Gastroesophageal sphincter (tissue), 4 donors: ENCODE results near the gene CNTNAP2. TPM values are rescaled to one million over a fixed set of nuclear protein-coding genes. Genes with fewer than 3 reads are reported as not detected.

Source experiments
- ATAC-seq: fragments of 150-250 bp; one replicate; pipeline ENCODE4 v1.9.1; 2016; ENCODE audit warnings: mild to moderate bottlenecking, moderate library complexity
- H3K27ac ChIP-seq, 4 donors: fragments of 200-600 bp; sonication (generic) in 3 of 4; 1 replicate in 3 of 4; 2 replicates in 1 of 4; pipeline ENCODE4 v1.5.1; 2016 to 2019
- H3K27me3 ChIP-seq: fragments of 200-600 bp; sonication (generic); one replicate; pipeline ENCODE4 v1.5.1; 2019
- H3K36me3 ChIP-seq, 2 donors: fragments of 200-600 bp; sonication (generic); one replicate each; pipeline ENCODE4 v1.5.1; 2019; ENCODE audit warnings: control low read depth in 1 of 2
- H3K4me1 ChIP-seq, 3 donors: fragments of 200-600 bp; sonication (generic); 1 replicate in 2 of 3; 2 replicates in 1 of 3; pipeline ENCODE4 v1.5.1; 2016 to 2019; ENCODE audit warnings: control low read depth in 2 of 3
- H3K4me3 ChIP-seq, 2 donors: fragments of 200-600 bp; sonication (generic); one replicate each; pipeline ENCODE4 v1.5.1; 2019; ENCODE audit warnings: mild to moderate bottlenecking in 1 of 2, moderate library complexity in 1 of 2
- H3K9me3 ChIP-seq, 3 donors: fragments of 200-600 bp; sonication (generic); one replicate each; pipeline ENCODE4 v1.5.1; 2017 to 2019; ENCODE audit warnings: control low read depth in 2 of 3
- EP300 ChIP-seq: sonication (generic); formaldehyde crosslinking; IDR thresholded peaks from one replicate; pipeline ENCODE4 v1.6.1; 2017; ENCODE audit warnings: antibody characterized with exemption, mild to moderate bottlenecking
- POLR2A ChIP-seq, 2 donors: fragments of 450-650 bp; IDR thresholded peaks; one replicate each; pipeline ENCODE4 v1.6.1; 2017; ENCODE audit warnings: antibody characterized with exemption in 2 of 2, mild to moderate bottlenecking in 2 of 2, moderate library complexity in 1 of 2
- POLR2AphosphoS5 ChIP-seq: sonication (generic); formaldehyde crosslinking; IDR thresholded peaks from one replicate; pipeline ENCODE4 v1.6.1; 2017; ENCODE audit warnings: antibody characterized with exemption
- WGBS, 2 donors: methylation state at CpG; one replicate each; pipeline ENCODE4 v1.1.5; 2018; ENCODE audit warnings: low coverage in 1 of 2; 5-methylcytosine and 5-hydroxymethylcytosine counted together
- total RNA-seq, 4 donors: library from RNA; depleted of rRNA; stranded (reverse); fragments of >200 nt; gene quantifications; one replicate each; pipeline ENCODE4 v1.1.0, GENCODE V29; 2016
- TF ChIP-seq, protein P1 (sequence below), 4 experiments: fragments of 200-600 bp in 2 of 4; fragments of 450-650 bp in 2 of 4; sonication (generic) in 1 of 4; IDR thresholded peaks; one replicate each; pipeline ENCODE4 v1.5.1; 2017 to 2019; ENCODE audit warnings: antibody characterized with exemption in 4 of 4, mild to moderate bottlenecking in 2 of 4, moderate library complexity in 2 of 4

CNTNAP2 gene
- total RNA-seq, 4 donors from 2014 or later, result 1.5 to 8.9 (median 3.2) TPM

DNA sequence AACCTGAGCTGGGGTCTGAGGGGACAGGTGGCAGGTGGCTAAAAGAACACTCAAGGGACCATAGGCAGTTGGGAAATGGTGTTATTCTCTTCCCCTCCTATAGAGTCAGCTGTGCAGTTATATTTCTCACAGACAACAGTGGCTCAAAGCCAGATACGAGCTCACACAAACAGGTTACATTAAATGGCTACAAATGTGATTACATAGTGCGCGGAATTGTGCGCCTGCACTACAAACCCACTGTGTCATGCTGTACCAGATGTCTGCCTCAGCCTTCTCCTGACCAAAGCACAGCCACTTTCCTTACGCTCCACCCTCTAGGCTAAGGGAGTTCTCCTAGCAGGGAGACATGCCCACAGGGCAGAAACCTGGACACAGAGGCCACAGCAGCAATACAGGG, 387.2 kb downstream of the CNTNAP2 start:
- Histone ChIP-seq H3K4me3 (no peak overlapping the region), H3K9me3 (no peaks in the 10 kb centered on the region), H3K36me3 (no peaks in the 10 kb centered on the region), H3K27me3 (no peaks in the 10 kb centered on the region), H3K27ac (no peak overlapping the region), H3K4me1 (no peaks in the 10 kb centered on the region)
- ATAC-seq, result no peak
- TF ChIP-seq POLR2A (IDR thresholded peaks at IDR 0.05) (no peak), POLR2AphosphoS5 (no peak), EP300 (no peak)
- TF ChIP-seq, protein P1, sequence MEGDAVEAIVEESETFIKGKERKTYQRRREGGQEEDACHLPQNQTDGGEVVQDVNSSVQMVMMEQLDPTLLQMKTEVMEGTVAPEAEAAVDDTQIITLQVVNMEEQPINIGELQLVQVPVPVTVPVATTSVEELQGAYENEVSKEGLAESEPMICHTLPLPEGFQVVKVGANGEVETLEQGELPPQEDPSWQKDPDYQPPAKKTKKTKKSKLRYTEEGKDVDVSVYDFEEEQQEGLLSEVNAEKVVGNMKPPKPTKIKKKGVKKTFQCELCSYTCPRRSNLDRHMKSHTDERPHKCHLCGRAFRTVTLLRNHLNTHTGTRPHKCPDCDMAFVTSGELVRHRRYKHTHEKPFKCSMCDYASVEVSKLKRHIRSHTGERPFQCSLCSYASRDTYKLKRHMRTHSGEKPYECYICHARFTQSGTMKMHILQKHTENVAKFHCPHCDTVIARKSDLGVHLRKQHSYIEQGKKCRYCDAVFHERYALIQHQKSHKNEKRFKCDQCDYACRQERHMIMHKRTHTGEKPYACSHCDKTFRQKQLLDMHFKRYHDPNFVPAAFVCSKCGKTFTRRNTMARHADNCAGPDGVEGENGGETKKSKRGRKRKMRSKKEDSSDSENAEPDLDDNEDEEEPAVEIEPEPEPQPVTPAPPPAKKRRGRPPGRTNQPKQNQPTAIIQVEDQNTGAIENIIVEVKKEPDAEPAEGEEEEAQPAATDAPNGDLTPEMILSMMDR (IDR thresholded peaks at IDR 0.05), result no peak
- 85% methylated on average over 4 of the region's 5 CpGs; no CpG with 5 or more reads in 1 of the 2 donors for WGBS, 2 donors

DNA sequence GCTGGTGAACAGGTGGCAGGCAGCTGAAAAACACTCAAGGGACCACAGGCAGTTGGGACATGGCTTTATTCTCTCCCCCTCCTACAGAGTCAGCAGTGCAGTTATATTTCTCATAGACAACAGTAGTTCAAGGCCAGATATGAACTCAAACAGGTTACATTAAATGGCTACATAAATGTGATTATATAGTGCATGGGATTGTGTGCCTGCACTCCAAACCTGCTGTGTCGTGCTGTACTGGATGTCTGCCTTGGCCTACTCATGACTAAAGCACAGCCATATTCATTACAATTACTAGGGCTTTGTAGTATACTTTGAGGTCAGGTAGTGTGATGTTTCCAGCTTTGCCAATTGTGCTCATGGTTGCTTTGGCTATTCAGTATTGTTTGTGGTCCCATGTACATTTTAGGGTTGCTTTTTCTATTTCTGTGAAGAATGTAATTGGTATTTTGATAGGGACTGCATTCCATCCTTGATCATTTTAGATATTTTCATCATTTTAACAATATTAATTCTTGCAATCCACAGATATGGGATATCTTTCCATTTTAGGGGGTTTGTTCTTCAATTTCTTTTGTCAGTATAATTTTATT, 393.6 kb downstream of the CNTNAP2 start:
- no peak overlapping the region for H3K27ac ChIP-seq
- 80% methylated on average over 1 of the region's 1 CpG; no CpG with 5 or more reads in 1 of the 2 donors for WGBS, 2 donors
- no peaks in the 10 kb centered on the region for H3K4me1 ChIP-seq
- peaks cover 0 to 20% (median 0%) of the 10 kb centered on the region in 3 donors for H3K9me3 ChIP-seq
- TF ChIP-seq, protein P1 (IDR thresholded peaks at IDR 0.05), result no peak
- no peak for TF ChIP-seq POLR2A (IDR thresholded peaks at IDR 0.05)
- TF ChIP-seq POLR2AphosphoS5, result no peak
- no peak for TF ChIP-seq EP300
- no peaks in the 10 kb centered on the region for H3K36me3 ChIP-seq
- ATAC-seq, result no peak
- no peak overlapping the region for H3K4me3 ChIP-seq
- H3K27me3 ChIP-seq, result no peaks in the 10 kb centered on the region

DNA sequence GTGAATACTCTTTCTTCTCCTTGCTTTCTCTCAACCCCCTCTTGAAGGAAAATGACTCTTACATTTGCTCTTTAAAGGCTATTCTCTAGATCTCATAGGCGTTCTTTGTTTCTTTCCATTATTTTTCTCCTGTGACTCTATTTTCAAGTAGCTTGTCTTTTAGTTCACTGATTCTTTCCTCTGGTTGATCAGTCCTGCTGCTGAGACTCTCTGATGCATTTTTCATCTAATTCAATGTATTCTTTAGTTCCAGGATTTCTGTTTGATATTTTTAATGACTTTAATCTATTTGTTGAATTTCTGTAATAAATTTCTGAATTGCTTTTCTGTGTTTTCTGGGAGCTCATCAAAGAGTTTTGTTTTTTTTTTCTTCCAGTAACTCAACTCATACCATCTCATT, 397.7 kb downstream of the CNTNAP2 start:
- Histone ChIP-seq H3K4me1 (no peaks in the 10 kb centered on the region), H3K4me3 (no peak overlapping the region), H3K27me3 (no peaks in the 10 kb centered on the region), H3K36me3 (no peaks in the 10 kb centered on the region), H3K9me3 (peaks cover 0 to 20% (median 0%) of the 10 kb centered on the region in 3 donors), H3K27ac (no peak overlapping the region)
- ATAC-seq, result no peak
- TF ChIP-seq POLR2A (IDR thresholded peaks at IDR 0.05), result no peak
- TF ChIP-seq POLR2AphosphoS5, result no peak
- TF ChIP-seq EP300, result no peak
- TF ChIP-seq, protein P1 (IDR thresholded peaks at IDR 0.05), result no peak
- 91 to 100% methylated on average over 1 of the region's 1 CpG for WGBS, 2 donors

DNA sequence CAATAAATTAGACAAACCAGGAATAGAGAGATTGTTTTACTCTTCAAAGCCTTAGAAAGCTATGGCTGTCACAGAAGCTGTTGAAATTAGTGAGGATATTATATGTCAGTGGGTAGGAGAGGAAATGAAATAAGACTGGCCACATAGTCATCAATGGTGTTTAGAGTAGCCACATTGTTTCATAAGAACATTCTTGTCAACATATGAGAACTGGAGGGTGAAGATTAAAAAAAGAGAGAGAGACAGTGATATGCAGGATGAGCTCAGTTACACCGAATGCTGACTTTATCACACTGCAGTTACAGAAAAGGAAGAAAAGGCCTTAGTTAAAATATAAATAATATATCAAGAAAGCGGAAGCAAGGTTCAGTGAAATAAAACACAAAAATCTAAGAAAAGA, 412.0 kb downstream of the CNTNAP2 start:
- Histone ChIP-seq H3K27me3 (no peaks in the 10 kb centered on the region), H3K4me3 (no peak overlapping the region), H3K36me3 (no peaks in the 10 kb centered on the region), H3K27ac (no peak overlapping the region), H3K4me1 (no peaks in the 10 kb centered on the region), H3K9me3 (no peaks in the 10 kb centered on the region)
- no peak for ATAC-seq
- WGBS, 2 donors, result 50 to 64% methylated on average over 2 of the region's 2 CpGs
- TF ChIP-seq EP300, result no peak
- TF ChIP-seq, protein P1 (IDR thresholded peaks at IDR 0.05), result no peak
- no peak for TF ChIP-seq POLR2A (IDR thresholded peaks at IDR 0.05)
- TF ChIP-seq POLR2AphosphoS5, result no peak

DNA sequence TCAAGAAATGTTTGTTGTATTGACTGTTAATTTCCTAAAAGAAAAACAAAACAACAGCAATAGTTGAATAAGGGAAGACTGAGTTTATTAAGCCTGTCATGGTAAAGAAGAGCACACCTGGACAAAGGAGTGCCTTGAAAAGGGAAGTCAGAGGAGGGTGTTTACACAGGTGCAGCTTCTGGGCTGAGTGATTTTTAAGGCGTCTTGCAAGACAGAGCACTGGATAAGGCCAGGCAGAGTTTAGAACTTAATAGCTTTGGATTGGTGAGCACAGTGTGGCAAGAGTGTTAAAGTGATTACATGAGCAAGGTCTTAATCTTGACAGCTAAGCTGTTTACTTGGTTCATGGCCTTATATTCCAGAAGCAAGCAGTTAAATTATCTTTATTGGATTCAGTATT, 423.2 kb downstream of the CNTNAP2 start:
- no peak for ATAC-seq
- H3K36me3 ChIP-seq, result no peaks in the 10 kb centered on the region
- no peak overlapping the region for H3K27ac ChIP-seq
- H3K9me3 ChIP-seq, result no peaks in the 10 kb centered on the region
- H3K27me3 ChIP-seq, result no peaks in the 10 kb centered on the region
- TF ChIP-seq, protein P1 (IDR thresholded peaks at IDR 0.05), result no peak
- TF ChIP-seq POLR2AphosphoS5 (no peak), EP300 (no peak), POLR2A (IDR thresholded peaks at IDR 0.05) (no peak)
- H3K4me3 ChIP-seq, result no peak overlapping the region
- no peaks in the 10 kb centered on the region for H3K4me1 ChIP-seq
- 0 to 50% methylated on average over 1 of the region's 1 CpG for WGBS, 2 donors
